Stimulated activated naive CD4-positive, alpha-beta T cell (primary cell): ENCODE measurements around the gene EIF4EBP2.

Experiments used
- DNase-seq, 6 experiments: peaks; one replicate each; lab custom pipeline; 2025; lab: John Stamatoyannopoulos, UW

Gene EIF4EBP2

GRCh38 chr10:70461397-70462348 lies 57.7 kb downstream of the EIF4EBP2 start:
- DNase-seq: peak in 5 of 6 experiments; percentile 3 to 47 (median 31)

- DNase-seq: no peak
These were observed 58.5 kb downstream of the EIF4EBP2 start for GRCh38 chr10:70462349-70462984.

GRCh38 chr10:70465278-70465677 lies 61.3 kb downstream of the EIF4EBP2 start:
- DNase-seq: no peak

- no peak for DNase-seq
These were observed 61.9 kb downstream of the EIF4EBP2 start for GRCh38 chr10:70465832-70466231.

- no peak for DNase-seq
These were observed 63.0 kb downstream of the EIF4EBP2 start for GRCh38 chr10:70466951-70467350.

GRCh38 chr10:70472799-70473454 lies 69.0 kb downstream of the EIF4EBP2 start:
- no peak for DNase-seq

GRCh38 chr10:70474780-70475179 lies 70.8 kb downstream of the EIF4EBP2 start:
- no peak for DNase-seq

- DNase-seq: no peak
These were observed 71.7 kb downstream of the EIF4EBP2 start for GRCh38 chr10:70475661-70476060.

GRCh38 chr10:70476249-70477035 lies 72.5 kb downstream of the EIF4EBP2 start:
- DNase-seq: no peak

- DNase-seq: peak; percentile 60 to 78 (median 72)
These were observed 73.8 kb downstream of the EIF4EBP2 start for GRCh38 chr10:70477661-70478162.
